SK-N-SH (cell line): ENCODE results near the gene CETP. TPM values are rescaled to one million over a fixed set of nuclear protein-coding genes. Genes with fewer than 3 reads are reported as not detected.

ENCODE experiments used
- CTCF ChIA-PET: fragments of 300-600, 350-600 bp; formaldehyde crosslinking; extraction: SDS; loops from one replicate; lab custom pipeline; 2021; lab: Yijun Ruan, JAX
- POLR2A ChIA-PET: fragments of 350-600 bp; sonication (Branson Sonifier 250); formaldehyde crosslinking; extraction: SDS; loops from one replicate; lab custom pipeline; 2020; ENCODE audit warnings: antibody characterized with exemption, inconsistent platforms; lab: Yijun Ruan, JAX
- DNase-seq: peaks from one replicate; pipeline ENCODE4 v3.0.0; 2012
- H2AFZ ChIP-seq: fragments of 200-600 bp; sonication (generic); 2 replicates; pipeline ENCODE4 v1.8.1; 2016; ENCODE audit warnings: antibody characterized with exemption, mild to moderate bottlenecking, low read depth
- H3F3A ChIP-seq: fragments of 200-600 bp; sonication (generic); replicated peaks from 2 replicates; pipeline ENCODE3; 2016; ENCODE audit warnings: antibody characterized with exemption, mild to moderate bottlenecking; ENCODE audit not compliant: insufficient read depth
- H3K27ac ChIP-seq, 2 experiments: fragments of 200-500 bp in 1 of 2; fragments of 200-600 bp in 1 of 2; sonication (Bioruptor generic) in 1 of 2; sonication (generic), shearing (Covaris generic) in 1 of 2; 2 replicates each; pipeline versions ENCODE4 v1.5.1 to v1.6.1; 2014 to 2016; ENCODE audit warnings: low read depth in 2 of 2, inconsistent platforms in 1 of 2, low read length in 1 of 2, mild to moderate bottlenecking in 1 of 2, mixed read lengths in 1 of 2
- H3K27me3 ChIP-seq: fragments of 200-600 bp; sonication (generic), shearing (Covaris generic); 2 replicates; pipeline ENCODE4 v1.6.1; 2016; ENCODE audit warnings: mixed run types; ENCODE audit not compliant: insufficient read depth
- H3K36me3 ChIP-seq, 2 experiments: fragments of 200-500 bp in 1 of 2; fragments of 200-600 bp in 1 of 2; sonication (Bioruptor generic) in 1 of 2; sonication (generic) in 1 of 2; replicated peaks in 1 of 2; 2 replicates each; pipeline versions ENCODE3 to v1.5.1; 2014 to 2016; ENCODE audit warnings: low read length in 1 of 2, mild to moderate bottlenecking in 1 of 2; ENCODE audit not compliant: insufficient read depth in 2 of 2, control insufficient read depth in 1 of 2
- H3K4me1 ChIP-seq, 2 experiments: fragments of 200-500 bp in 1 of 2; fragments of 200-600 bp in 1 of 2; sonication (Bioruptor generic) in 1 of 2; sonication (generic), shearing (Covaris generic) in 1 of 2; 2 replicates each; pipeline versions ENCODE4 v1.5.1 to v1.6.1; 2014 to 2016; ENCODE audit warnings: low read depth in 1 of 2, low read length in 1 of 2, mixed run types in 1 of 2; ENCODE audit not compliant: insufficient read depth in 2 of 2, control insufficient read depth in 1 of 2
- H3K4me2 ChIP-seq: fragments of 200-600 bp; sonication (generic), shearing (Covaris generic); 2 replicates; pipeline ENCODE4 v1.6.1; 2017; ENCODE audit warnings: mixed run types
- H3K4me3 ChIP-seq, 2 experiments: fragments of 200-500 bp in 1 of 2; fragments of 200-600 bp in 1 of 2; sonication (Bioruptor generic) in 1 of 2; sonication (generic), shearing (Covaris generic) in 1 of 2; 2 replicates each; pipeline versions ENCODE4 v1.5.1 to v1.8.1; 2014 to 2016; ENCODE audit warnings: low read depth in 2 of 2, inconsistent platforms in 1 of 2, low read length in 1 of 2, mild to moderate bottlenecking in 1 of 2, mixed read lengths in 1 of 2, moderate library complexity in 1 of 2
- H3K79me2 ChIP-seq: fragments of 200-600 bp; sonication (generic); 2 replicates; pipeline ENCODE4 v1.8.1; 2017; ENCODE audit warnings: mild to moderate bottlenecking; ENCODE audit not compliant: insufficient read depth
- H3K9ac ChIP-seq: fragments of 200-600 bp; sonication (generic); 2 replicates; pipeline ENCODE4 v1.6.1; 2017; ENCODE audit warnings: mixed run types
- H3K9me2 ChIP-seq: fragments of 200-600 bp; sonication (generic); 2 replicates; pipeline ENCODE4 v1.6.1; 2017; ENCODE audit warnings: mixed run types
- H3K9me3 ChIP-seq: fragments of 200-600 bp; sonication (generic); 2 replicates; pipeline ENCODE4 v1.6.1; 2017; ENCODE audit warnings: mixed run types, mild to moderate bottlenecking, moderate library complexity
- H4K20me1 ChIP-seq: fragments of 200-600 bp; sonication (generic); 2 replicates; pipeline ENCODE4 v1.6.1; 2017; ENCODE audit warnings: mild to moderate bottlenecking, mixed run types; ENCODE audit not compliant: insufficient read depth
- CTCF ChIP-seq: fragments of 200-600 bp; sonication (generic); IDR thresholded peaks from 2 replicates; pipeline ENCODE4 v1.6.1; 2017; ENCODE audit warnings: antibody characterized with exemption, mild to moderate bottlenecking, moderate library complexity
- ELF1 ChIP-seq: IDR thresholded peaks from 2 replicates; pipeline ENCODE4 v1.4.0; 2012
- FOSL2 ChIP-seq: IDR thresholded peaks from 2 replicates; pipeline ENCODE4 v1.4.0; 2012; ENCODE audit warnings: low read depth, mild to moderate bottlenecking, moderate library complexity, borderline replicate concordance
- FOXM1 ChIP-seq: IDR thresholded peaks from 2 replicates; pipeline ENCODE4 v1.4.0; 2012; ENCODE audit warnings: low read depth, mild to moderate bottlenecking
- GABPA ChIP-seq: IDR thresholded peaks from 2 replicates; pipeline ENCODE4 v1.4.0; 2012; ENCODE audit warnings: low read depth, mild to moderate bottlenecking
- GATA2 ChIP-seq: sonication (generic); formaldehyde crosslinking; IDR thresholded peaks from 2 replicates; pipeline ENCODE4 v1.5.0; 2020; ENCODE audit warnings: mild to moderate bottlenecking, missing genetic modification reagents
- MXI1 ChIP-seq: IDR thresholded peaks from 2 replicates; pipeline ENCODE4 v1.6.1; 2012; ENCODE audit warnings: mild to moderate bottlenecking, low read depth, low read length, improper control_type of control experiment
- NRF1 ChIP-seq: IDR thresholded peaks from 2 replicates; pipeline ENCODE4 v1.6.1; 2012; ENCODE audit warnings: low read depth, mild to moderate bottlenecking, low read length
- POLR2AphosphoS5 ChIP-seq: IDR thresholded peaks from 2 replicates; pipeline ENCODE4 v1.6.1; 2012; ENCODE audit warnings: low read depth, low read length
- RAD21 ChIP-seq: IDR thresholded peaks from 2 replicates; pipeline ENCODE4 v1.6.1; 2012; ENCODE audit warnings: mild to moderate bottlenecking, low read length
- SIN3A ChIP-seq: IDR thresholded peaks from 2 replicates; pipeline ENCODE4 v1.6.1; 2012; ENCODE audit warnings: low read depth, mild to moderate bottlenecking, low read length, moderate library complexity, borderline replicate concordance
- SMC3 ChIP-seq: IDR thresholded peaks from 2 replicates; pipeline ENCODE4 v1.6.1; 2012; ENCODE audit warnings: low read depth, low read length, improper control_type of control experiment
- TAF1 ChIP-seq: IDR thresholded peaks from 2 replicates; pipeline ENCODE4 v1.6.1; 2012; ENCODE audit warnings: low read depth, mild to moderate bottlenecking, low read length, moderate library complexity, borderline replicate concordance
- WGBS: methylation state at CpG from one replicate; pipeline ENCODE4 v1.1.6; 2017; ENCODE audit warnings: low lambda C conversion rate; 5-methylcytosine and 5-hydroxymethylcytosine counted together
- polyA plus RNA-seq, 3 experiments: library from polyadenylated mRNA; depleted of rRNA; stranded (reverse); fragments of >200 nt; gene quantifications; 2 replicates each; pipeline ENCODE4 v1.2.3, GENCODE V29; 2012
- TF ChIP-seq, protein P1 (sequence below): IDR thresholded peaks from 2 replicates; pipeline ENCODE4; 2012
- TF ChIP-seq, protein P2 (sequence below): IDR thresholded peaks from 2 replicates; pipeline ENCODE4 v1.4.0; 2012; ENCODE audit warnings: low read depth, borderline replicate concordance
- TF ChIP-seq, protein P3 (sequence below): fragments of 150-350 bp; IDR thresholded peaks from 2 replicates; pipeline ENCODE4 v1.6.1; 2017; ENCODE audit warnings: antibody characterized with exemption, low read length, low read depth, borderline replicate concordance

CETP gene
- polyA plus RNA-seq, 1 of the 3 experiments (the other 2 are of a cell fraction): not detected

- no peaks in the 10 kb centered on the region for H3K9me2 ChIP-seq
- ChIA-PET CTCF (interaction anchor here (0.8 to 6.2 kb wide), 22 partner anchors 9 to 186 kb away, joined by 3 to 56 read pairs (median 4); partner anchors contain the start of genes CETP, NLRC5 and SLC12A3), POLR2A (interaction anchor here (0.7 to 1.5 kb wide), 3 partner anchors 19 to 20 kb away, joined by 3 to 4 read pairs (median 3); partner anchors contain the start of gene HERPUD1)
- no peak overlapping the region for H3K9ac ChIP-seq
- peaks cover 17% of the 10 kb centered on the region for H3F3A ChIP-seq
- H2AFZ ChIP-seq: no peak overlapping the region
- peaks cover 0 to 4% of the 10 kb centered on the region in 2 experiments for H3K36me3 ChIP-seq
- H3K79me2 ChIP-seq: no peaks in the 10 kb centered on the region
- H3K27ac ChIP-seq: no peak overlapping the region
- no peaks in the 10 kb centered on the region for H4K20me1 ChIP-seq
- H3K9me3 ChIP-seq: no peaks in the 10 kb centered on the region
- H3K4me3 ChIP-seq: no peak overlapping the region
- 77% methylated on average over 15 of the region's 15 CpGs for WGBS
- H3K27me3 ChIP-seq: no peaks in the 10 kb centered on the region
- no peak for TF ChIP-seq GATA2 (CRISPR knock-in tag)
- TF ChIP-seq SIN3A: no peak
- no peak for TF ChIP-seq ELF1
- peak; percentile 65 for TF ChIP-seq CTCF
- TF ChIP-seq, protein P1, sequence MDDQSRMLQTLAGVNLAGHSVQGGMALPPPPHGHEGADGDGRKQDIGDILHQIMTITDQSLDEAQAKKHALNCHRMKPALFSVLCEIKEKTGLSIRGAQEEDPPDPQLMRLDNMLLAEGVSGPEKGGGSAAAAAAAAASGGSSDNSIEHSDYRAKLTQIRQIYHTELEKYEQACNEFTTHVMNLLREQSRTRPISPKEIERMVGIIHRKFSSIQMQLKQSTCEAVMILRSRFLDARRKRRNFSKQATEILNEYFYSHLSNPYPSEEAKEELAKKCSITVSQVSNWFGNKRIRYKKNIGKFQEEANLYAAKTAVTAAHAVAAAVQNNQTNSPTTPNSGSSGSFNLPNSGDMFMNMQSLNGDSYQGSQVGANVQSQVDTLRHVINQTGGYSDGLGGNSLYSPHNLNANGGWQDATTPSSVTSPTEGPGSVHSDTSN: no peak
- peak; percentile 73 for TF ChIP-seq SMC3
- TF ChIP-seq, protein P2, sequence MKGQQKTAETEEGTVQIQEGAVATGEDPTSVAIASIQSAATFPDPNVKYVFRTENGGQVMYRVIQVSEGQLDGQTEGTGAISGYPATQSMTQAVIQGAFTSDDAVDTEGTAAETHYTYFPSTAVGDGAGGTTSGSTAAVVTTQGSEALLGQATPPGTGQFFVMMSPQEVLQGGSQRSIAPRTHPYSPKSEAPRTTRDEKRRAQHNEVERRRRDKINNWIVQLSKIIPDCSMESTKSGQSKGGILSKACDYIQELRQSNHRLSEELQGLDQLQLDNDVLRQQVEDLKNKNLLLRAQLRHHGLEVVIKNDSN: no peak
- no peak for TF ChIP-seq MXI1
- TF ChIP-seq NRF1: no peak
- TF ChIP-seq FOSL2: no peak
- no peak for TF ChIP-seq TAF1
- TF ChIP-seq, protein P3, sequence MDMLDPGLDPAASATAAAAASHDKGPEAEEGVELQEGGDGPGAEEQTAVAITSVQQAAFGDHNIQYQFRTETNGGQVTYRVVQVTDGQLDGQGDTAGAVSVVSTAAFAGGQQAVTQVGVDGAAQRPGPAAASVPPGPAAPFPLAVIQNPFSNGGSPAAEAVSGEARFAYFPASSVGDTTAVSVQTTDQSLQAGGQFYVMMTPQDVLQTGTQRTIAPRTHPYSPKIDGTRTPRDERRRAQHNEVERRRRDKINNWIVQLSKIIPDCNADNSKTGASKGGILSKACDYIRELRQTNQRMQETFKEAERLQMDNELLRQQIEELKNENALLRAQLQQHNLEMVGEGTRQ: no peak
- TF ChIP-seq RAD21: peak; percentile 82
- TF ChIP-seq POLR2AphosphoS5: no peak
- no peak for TF ChIP-seq FOXM1
- no peak for TF ChIP-seq GABPA
- H3K4me1 ChIP-seq: no peaks in the 10 kb centered on the region; a peak in 1 of 4 replicates
- H3K4me2 ChIP-seq: no peak overlapping the region
- peak; percentile 82 for DNase-seq
Observed at GRCh38 chr16:56950881-56951771, 10.6 kb upstream of the CETP start.
